BE2C (cell line): ENCODE data around the gene PARD3.

Experiments used
- DNase-seq: peaks from one replicate; pipeline ENCODE4 v3.0.0-alpha.2; 2020
- H3K27me3 ChIP-seq: fragments of 250-450 bp; sonication (Bioruptor Pico); 2 replicates; pipeline ENCODE4 v1.5.1; 2020; ENCODE audit warnings: mild to moderate bottlenecking
- H3K36me3 ChIP-seq: fragments of 250-450 bp; sonication (Bioruptor Pico); 2 replicates; pipeline ENCODE4 v1.5.1; 2020; ENCODE audit warnings: mild to moderate bottlenecking
- H3K4me1 ChIP-seq: fragments of 250-450 bp; sonication (Bioruptor Pico); 2 replicates; pipeline ENCODE4 v1.5.1; 2020
- H3K4me3 ChIP-seq: 2 replicates; pipeline ENCODE4 v1.5.1; 2011; ENCODE audit warnings: low read depth, low read length
- H3K9me3 ChIP-seq: fragments of 250-450 bp; sonication (Bioruptor Pico); 2 replicates; pipeline ENCODE4 v1.5.1; 2020
- TF ChIP-seq, protein P1 (sequence below): IDR thresholded peaks from 2 replicates; pipeline ENCODE4 v1.5.1; 2012; ENCODE audit warnings: mild to moderate bottlenecking, low read depth, low read length

The PARD3 gene

DNA sequence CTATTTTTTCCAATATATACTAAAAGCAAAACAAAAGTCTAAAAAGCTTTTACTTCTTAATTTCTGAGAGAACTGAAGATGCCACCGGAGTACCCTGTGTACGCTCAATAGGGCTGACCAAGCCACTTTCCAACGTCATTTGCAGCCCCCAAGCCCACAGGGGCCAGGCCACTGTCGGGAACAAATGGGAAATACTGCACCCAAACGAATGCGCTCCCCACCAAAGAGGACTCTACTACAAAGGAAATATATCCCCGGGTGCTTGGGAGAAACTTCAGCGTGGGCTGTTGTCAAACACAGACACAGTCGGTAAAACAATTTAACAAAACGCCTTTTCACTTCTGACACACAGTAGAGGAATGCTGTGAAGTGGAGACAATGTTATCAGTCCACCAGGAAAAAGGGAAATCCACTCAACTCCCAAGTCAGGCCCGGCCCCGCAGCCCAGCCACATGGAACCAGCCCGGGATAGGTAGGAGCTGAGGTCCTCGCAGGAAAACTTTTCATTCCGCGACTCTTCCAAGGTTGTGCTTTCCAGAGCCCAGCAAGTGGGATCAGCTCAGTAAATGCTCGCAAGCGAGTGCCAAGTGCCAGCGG, 1.4 kb downstream of the PARD3 start:
- DNase-seq, result no peak

DNA sequence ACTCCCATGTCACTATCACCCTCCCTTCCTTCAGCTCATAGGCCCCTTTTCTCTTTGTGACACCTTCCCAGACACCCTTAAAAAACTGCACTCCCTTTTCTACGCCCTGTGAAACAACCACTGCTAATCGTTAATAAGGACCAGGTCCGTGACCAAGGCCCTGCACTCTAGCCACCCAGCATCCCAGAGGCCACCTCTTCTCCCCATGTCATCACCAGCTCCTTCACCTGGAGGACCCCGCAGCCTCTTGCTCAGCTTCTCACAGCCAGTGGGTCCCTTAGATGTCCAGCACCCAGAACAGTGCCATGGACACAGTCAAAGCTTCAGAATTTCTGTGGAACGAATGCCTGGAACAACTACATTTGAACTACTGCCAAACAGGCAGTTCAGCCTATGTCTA, 2.3 kb downstream of the PARD3 start:
- Histone ChIP-seq H3K36me3 (no peaks in the 10 kb centered on the region), H3K27me3 (no peaks in the 10 kb centered on the region), H3K4me3 (no peak overlapping the region), H3K9me3 (no peaks in the 10 kb centered on the region), H3K4me1 (peaks cover 9% of the 10 kb centered on the region)
- no peak for DNase-seq
- TF ChIP-seq, protein P1, sequence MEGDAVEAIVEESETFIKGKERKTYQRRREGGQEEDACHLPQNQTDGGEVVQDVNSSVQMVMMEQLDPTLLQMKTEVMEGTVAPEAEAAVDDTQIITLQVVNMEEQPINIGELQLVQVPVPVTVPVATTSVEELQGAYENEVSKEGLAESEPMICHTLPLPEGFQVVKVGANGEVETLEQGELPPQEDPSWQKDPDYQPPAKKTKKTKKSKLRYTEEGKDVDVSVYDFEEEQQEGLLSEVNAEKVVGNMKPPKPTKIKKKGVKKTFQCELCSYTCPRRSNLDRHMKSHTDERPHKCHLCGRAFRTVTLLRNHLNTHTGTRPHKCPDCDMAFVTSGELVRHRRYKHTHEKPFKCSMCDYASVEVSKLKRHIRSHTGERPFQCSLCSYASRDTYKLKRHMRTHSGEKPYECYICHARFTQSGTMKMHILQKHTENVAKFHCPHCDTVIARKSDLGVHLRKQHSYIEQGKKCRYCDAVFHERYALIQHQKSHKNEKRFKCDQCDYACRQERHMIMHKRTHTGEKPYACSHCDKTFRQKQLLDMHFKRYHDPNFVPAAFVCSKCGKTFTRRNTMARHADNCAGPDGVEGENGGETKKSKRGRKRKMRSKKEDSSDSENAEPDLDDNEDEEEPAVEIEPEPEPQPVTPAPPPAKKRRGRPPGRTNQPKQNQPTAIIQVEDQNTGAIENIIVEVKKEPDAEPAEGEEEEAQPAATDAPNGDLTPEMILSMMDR, result no peak

More for the DNA sequence above, 1.4 kb downstream of the PARD3 start:
- no peaks in the 10 kb centered on the region for H3K27me3 ChIP-seq
- peak overlapping the region; percentile 72 for H3K4me3 ChIP-seq
- TF ChIP-seq, protein P1, result no peak
- H3K4me1 ChIP-seq, result peaks cover 5% of the 10 kb centered on the region
- H3K9me3 ChIP-seq, result no peaks in the 10 kb centered on the region
- no peaks in the 10 kb centered on the region for H3K36me3 ChIP-seq

DNA sequence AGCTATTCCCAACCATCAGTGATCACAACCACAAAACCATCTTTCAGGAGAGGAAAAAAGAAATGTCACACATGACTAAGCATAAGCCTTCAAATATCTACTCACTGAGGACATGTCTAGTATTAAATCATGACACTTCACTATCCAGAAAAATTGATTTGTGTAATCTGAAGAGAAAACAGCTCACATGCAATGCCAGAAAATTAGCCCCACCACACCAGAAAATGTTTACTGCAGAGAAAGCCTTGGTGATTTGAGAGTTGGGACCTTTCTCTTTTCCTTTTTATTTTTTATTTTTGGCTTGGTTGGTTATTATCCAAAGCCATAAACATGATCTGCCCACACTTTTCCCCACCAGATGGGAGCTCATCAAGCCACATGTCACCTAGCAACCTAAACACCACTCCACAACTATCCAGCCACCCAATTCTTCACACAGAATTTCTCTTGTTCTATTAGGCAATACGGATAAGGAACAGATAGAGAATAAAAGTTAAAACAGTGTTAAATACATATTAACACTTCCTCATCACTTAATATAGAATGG, 3.1 kb downstream of the PARD3 start:
- H3K9me3 ChIP-seq, result no peaks in the 10 kb centered on the region
- H3K4me1 ChIP-seq, result peaks cover 9% of the 10 kb centered on the region
- no peaks in the 10 kb centered on the region for H3K27me3 ChIP-seq
- TF ChIP-seq, protein P1, result no peak
- no peak overlapping the region for H3K4me3 ChIP-seq
- no peaks in the 10 kb centered on the region for H3K36me3 ChIP-seq
- DNase-seq, result no peak

DNA sequence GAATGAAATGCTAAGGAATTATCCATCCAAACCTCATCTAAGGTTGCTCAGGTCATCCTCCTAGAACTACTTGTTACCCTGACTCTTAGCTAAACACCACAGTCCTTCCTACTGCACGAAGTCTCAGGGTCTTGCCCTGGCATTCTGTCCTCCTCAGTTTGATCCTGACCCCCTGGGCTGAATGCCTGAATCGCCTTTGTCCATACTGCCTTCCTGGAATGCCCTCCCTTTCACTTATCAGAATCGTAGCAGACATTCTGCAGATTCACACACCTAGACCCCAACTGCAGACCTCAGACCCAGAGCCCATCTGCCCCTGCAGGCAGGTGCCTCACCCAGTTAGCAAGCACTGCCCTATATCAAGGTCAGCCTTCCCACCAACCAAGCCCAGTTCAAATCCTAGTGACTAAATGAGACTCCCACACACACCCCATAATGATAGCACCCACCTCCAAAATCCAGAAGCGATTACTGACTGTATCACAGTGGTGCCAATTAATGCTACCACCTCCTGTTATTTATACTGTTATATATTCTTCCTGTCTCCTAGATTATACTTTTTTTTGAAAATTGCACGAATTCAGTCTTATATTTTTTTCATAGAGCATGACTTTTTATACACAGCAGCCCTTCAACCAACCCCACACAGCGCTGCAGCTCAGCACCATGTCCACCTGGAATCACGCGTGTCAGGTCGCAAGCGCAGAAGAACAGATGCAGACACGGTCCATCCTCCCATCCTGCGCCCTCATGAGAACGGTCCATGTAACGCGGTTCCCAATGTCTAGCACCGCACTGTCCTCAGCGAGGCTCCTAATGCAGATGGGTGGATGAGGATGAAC, 3.7 kb downstream of the PARD3 start:
- no peaks in the 10 kb centered on the region for H3K27me3 ChIP-seq
- peaks cover 9% of the 10 kb centered on the region for H3K4me1 ChIP-seq
- TF ChIP-seq, protein P1, result no peak
- H3K4me3 ChIP-seq, result no peak overlapping the region
- H3K9me3 ChIP-seq, result no peaks in the 10 kb centered on the region
- H3K36me3 ChIP-seq, result no peaks in the 10 kb centered on the region
- DNase-seq, result no peak

DNA sequence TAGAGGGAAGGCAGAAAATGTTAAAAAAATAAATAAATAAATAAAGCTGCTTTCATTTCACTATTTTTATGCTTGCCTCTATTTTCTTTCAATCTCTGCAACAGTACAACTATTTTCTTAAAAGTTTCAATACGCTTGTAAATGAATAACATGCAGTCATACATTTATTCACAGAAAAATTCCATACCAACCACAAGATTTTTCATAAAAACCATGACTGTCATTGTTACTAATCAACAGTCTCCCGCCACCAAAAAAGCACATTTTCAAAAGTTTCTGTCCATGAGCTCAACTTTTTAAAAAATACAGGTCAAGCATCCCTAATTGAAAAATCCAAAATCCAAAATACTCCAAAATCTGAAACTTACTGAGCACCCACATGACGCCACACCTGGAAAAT, 5.3 kb downstream of the PARD3 start:
- TF ChIP-seq, protein P1, result no peak
- no peaks in the 10 kb centered on the region for H3K9me3 ChIP-seq
- no peaks in the 10 kb centered on the region for H3K27me3 ChIP-seq
- H3K4me1 ChIP-seq, result peaks cover 9% of the 10 kb centered on the region
- H3K4me3 ChIP-seq, result no peak overlapping the region
- no peaks in the 10 kb centered on the region for H3K36me3 ChIP-seq
- no peak for DNase-seq
